Measurements from ENCODE around the gene PIK3C2G. TPM values are rescaled to one million over a fixed set of nuclear protein-coding genes. Genes with fewer than 3 reads are reported as not detected.

PIK3C2G gene
- total and polyA plus RNA-seq, 2 of the 13 experiments (the other 11 are each of a cell fraction or from before 2014, with no cell fraction given), result not detected

GRCh38 chr12:18580706-18581105 lies 319.4 kb downstream of the PIK3C2G start (continued):
- TF ChIP-seq ARID5B (CRISPR knock-in tag; IDR thresholded peaks at IDR 0.05), result no peak

GRCh38 chr12:18581232-18581962 lies 320.1 kb downstream of the PIK3C2G start:
- Histone ChIP-seq H3K27me3 (ENCODE audit: control insufficient read depth in 1 of 2, insufficient read depth in 2 of 2, low read length in 2 of 2) (no peaks in the 10 kb centered on the region), H3K9me3 (ENCODE audit: low read length) (peaks cover 20% of the 10 kb centered on the region), H3K4me1 (ENCODE audit: insufficient read depth, low read length) (no peaks in the 10 kb centered on the region), H3K4me2 (ENCODE audit: low read depth, low read length) (no peak overlapping the region), H2AFZ (ENCODE audit: low read length) (no peak overlapping the region), H4K20me1 (ENCODE audit: insufficient read depth, low read length) (no peaks in the 10 kb centered on the region), H3K27ac (ENCODE audit: extremely low read length, insufficient read depth, low read length) (no peak overlapping the region), H3K36me3 (replicated peaks in 1 of 2; ENCODE audit: control insufficient read depth in 1 of 2, insufficient read depth in 2 of 2, low read length in 2 of 2) (no peaks in the 10 kb centered on the region), H3K79me2 (ENCODE audit: insufficient read depth, low read length) (no peaks in the 10 kb centered on the region), H3K4me3 (replicated peaks in 1 of 3; ENCODE audit: insufficient read depth in 1 of 3, low read depth in 2 of 3, low read length in 3 of 3) (no peak overlapping the region), H3K9ac (ENCODE audit: insufficient read depth, low read depth, low read length) (no peak overlapping the region)
- 0% methylated on average over 2 of the region's 2 CpGs for WGBS (ENCODE audit: low lambda C conversion rate)
- in situ Hi-C loops (cut with HindIII; ENCODE audit: extremely low pct_ligation_motif_present, low pct_unique_long_range_greater_than_20kb), result no loop called here
- BruUV-seq (replicated peaks), result no TSS peak
- DNase-seq (ENCODE audit: low spot score) (no peak), ATAC-seq (no peak), FAIRE-seq (no peak)
- POLR2A ChIA-PET, result no interaction called here
- CTCF ChIA-PET (ENCODE audit: low intra/inter-chr PET ratio, low total read pairs), result no interaction called here
- intact Hi-C loops (cut with micrococcal nuclease; ENCODE audit: unreplicated experiment), result no loop called here
- no peak for TF ChIP-seq HOXA9 (CRISPR knock-in tag; IDR thresholded peaks at IDR 0.05; ENCODE audit: borderline replicate concordance)
- peak; percentile 61 to 81; a peak in 3 of 4 replicates for TF ChIP-seq MAFK (conservative IDR thresholded peaks at IDR 0.05 in 1 of 2, IDR thresholded peaks at IDR 0.05 in 1 of 2; ENCODE audit: low read length in 2 of 2)
- peak; percentile 55; the same call in 1 of the 2 replicates for TF ChIP-seq MAFF (IDR thresholded peaks at IDR 0.05; ENCODE audit: low read depth, low read length)
- TF ChIP-seq ZNF430 (CRISPR knock-in tag; IDR thresholded peaks at IDR 0.05), result no peak
- no peak for TF ChIP-seq ZBTB37 (CRISPR knock-in tag; IDR thresholded peaks at IDR 0.05)
- no peak for TF ChIP-seq BHLHE40 (IDR thresholded peaks at IDR 0.05; ENCODE audit: low read length)
- TF ChIP-seq EHMT2 (IDR thresholded peaks at IDR 0.05; ENCODE audit: borderline replicate concordance, low read depth, low read length), result no peak
- TF ChIP-seq NFE2L2 (IDR thresholded peaks at IDR 0.05; ENCODE audit: low read length), result peak; percentile 40; the same call in 1 of the 2 replicates
- no peak for TF ChIP-seq ZNF713 (CRISPR knock-in tag; IDR thresholded peaks at IDR 0.05)
- TF ChIP-seq HNRNPH1 (optimal IDR thresholded peaks at IDR 0.05; ENCODE audit: low read depth, low read length), result no peak
- no peak for TF ChIP-seq ZNF530 (CRISPR knock-in tag; IDR thresholded peaks at IDR 0.05; ENCODE audit: low read depth)
- TF ChIP-seq ZNF225 (CRISPR knock-in tag; IDR thresholded peaks at IDR 0.05), result no peak
